Sciatic nerve (tissue), 2 donors: ENCODE data around the gene SPTSSB. TPM values are rescaled to one million over a fixed set of nuclear protein-coding genes. Genes with fewer than 3 reads are reported as not detected.

Source experiments
- ATAC-seq: fragments of 200-7000 bp; cut with Tn5 transposase; one replicate; pipeline ENCODE4 v1.9.1; 2020; ENCODE audit warnings: mild to moderate bottlenecking, moderate library complexity
- DNase-seq: peaks from one replicate; pipeline ENCODE4 v3.0.0-alpha.2; 2020; ENCODE audit warnings: low spot score
- intact Hi-C: fragments of 100-400 bp; cut with DNase I; formaldehyde crosslinking; loops from one replicate; pipeline ENCODE4 v1.14.2; 2022
- total RNA-seq: library from RNA; stranded (reverse); fragmentation: NEBNext Ultra II Directional; extraction: Animal tissue kit (Norgen Biotek cat#: 25700); gene quantifications from one replicate; pipeline ENCODE4 v1.2.1, GENCODE V29; 2021
- donor health status: DM: no; HTN: no; CAD: no.
- donor health status: DM: no; HTN: no; CAD: no.

Gene SPTSSB
- total RNA-seq, 1 donor from 2014 or later: 0.40 TPM

- ATAC-seq (no peak), DNase-seq (no peak)
- intact Hi-C loops: no loop called here
Observed at GRCh38 chr3:161314836-161315395, 56.4 kb downstream of the SPTSSB start.

GRCh38 chr3:161310649-161311423, 60.5 kb downstream of the SPTSSB start:
- intact Hi-C loops: no loop called here
- ATAC-seq (no peak), DNase-seq (no peak)

GRCh38 chr3:161305095-161305991, 66.0 kb downstream of the SPTSSB start:
- intact Hi-C loops: no loop called here
- ATAC-seq (no peak), DNase-seq (no peak)

- DNase-seq (no peak), ATAC-seq (no peak)
- intact Hi-C loops: no loop called here
Observed at GRCh38 chr3:161296814-161297213, 74.5 kb downstream of the SPTSSB start.

GRCh38 chr3:161295325-161295724, 76.0 kb downstream of the SPTSSB start:
- no peak for ATAC-seq
- DNase-seq: no peak
- intact Hi-C loops: no loop called here

Other genes with a start within 250 kb of the SPTSSB start
- gene NMD3, start 150.2 kb downstream of the SPTSSB start, total RNA-seq: 56.8 TPM
- gene OTOL1, start 125.3 kb upstream of the SPTSSB start, total RNA-seq: not detected